DMS53 treated with DMSO at 0.1 percent for 48 hours (cell line): Measurements from ENCODE around the gene CAND2.
"Not testable (repeated sequence)": the region's sequence is repeated elsewhere in the genome, so short reads cannot be mapped to it uniquely, and the experiment has no call there.

Experiments used
- DNase-seq: peaks from one replicate; lab custom pipeline; 2025; ENCODE audit not compliant: unreplicated experiment; lab: John Stamatoyannopoulos, UW

CAND2 gene

DNA sequence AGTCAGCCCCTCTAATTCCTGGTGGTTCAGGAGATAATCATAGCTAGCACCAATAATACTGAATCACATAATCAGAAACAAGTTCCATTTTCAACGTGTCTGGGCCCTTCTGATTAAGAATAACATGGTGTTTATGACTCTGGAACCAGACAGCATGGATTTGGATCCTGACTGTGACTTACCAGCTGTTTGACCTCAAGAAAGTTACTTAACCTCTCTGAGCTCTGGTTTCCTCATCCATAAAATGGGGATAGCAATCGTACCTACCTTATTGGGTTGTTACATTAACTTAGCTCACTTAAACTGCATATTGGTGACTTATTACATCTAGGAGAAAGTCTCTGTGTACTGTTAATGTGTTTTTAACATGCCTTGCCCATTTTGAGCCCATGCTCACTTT lies 26.7 kb upstream of the CAND2 start:
- DNase-seq, result no peak

GRCh38 chr3:12771236-12771635 lies 25.2 kb upstream of the CAND2 start:
- no peak for DNase-seq

DNA sequence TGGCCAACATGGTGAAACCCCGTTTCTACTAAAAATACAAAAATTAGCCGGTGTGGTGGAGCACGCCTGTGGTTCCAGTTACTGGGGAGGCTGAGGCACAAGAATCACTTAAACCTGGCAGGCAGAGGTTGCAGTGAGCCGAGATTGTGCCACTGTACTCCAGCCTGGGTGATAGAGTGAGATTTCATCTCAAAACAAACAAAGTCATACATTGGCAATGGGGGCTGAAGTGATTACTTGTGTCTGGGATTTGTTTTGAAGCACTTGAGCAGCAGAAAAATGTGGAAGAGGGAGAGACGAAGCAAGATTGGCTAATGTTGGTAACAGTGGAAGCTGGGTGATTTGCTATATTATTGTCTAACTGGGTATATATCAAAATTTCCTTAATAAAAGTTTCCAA lies 24.0 kb upstream of the CAND2 start:
- DNase-seq, result no peak

- no peak for DNase-seq
Observed at GRCh38 chr3:12773030-12773709, 23.3 kb upstream of the CAND2 start.

GRCh38 chr3:12773710-12774086 lies 22.8 kb upstream of the CAND2 start:
- DNase-seq, result no peak

- no peak for DNase-seq
Observed at GRCh38 chr3:12774619-12775018, 21.9 kb upstream of the CAND2 start.

- no peak for DNase-seq
Observed at GRCh38 chr3:12775226-12775625, 21.3 kb upstream of the CAND2 start.

GRCh38 chr3:12775970-12776369 lies 20.5 kb upstream of the CAND2 start:
- DNase-seq, result not testable (repeated sequence)

- no peak for DNase-seq
Observed at GRCh38 chr3:12777171-12777570, 19.3 kb upstream of the CAND2 start.

DNA sequence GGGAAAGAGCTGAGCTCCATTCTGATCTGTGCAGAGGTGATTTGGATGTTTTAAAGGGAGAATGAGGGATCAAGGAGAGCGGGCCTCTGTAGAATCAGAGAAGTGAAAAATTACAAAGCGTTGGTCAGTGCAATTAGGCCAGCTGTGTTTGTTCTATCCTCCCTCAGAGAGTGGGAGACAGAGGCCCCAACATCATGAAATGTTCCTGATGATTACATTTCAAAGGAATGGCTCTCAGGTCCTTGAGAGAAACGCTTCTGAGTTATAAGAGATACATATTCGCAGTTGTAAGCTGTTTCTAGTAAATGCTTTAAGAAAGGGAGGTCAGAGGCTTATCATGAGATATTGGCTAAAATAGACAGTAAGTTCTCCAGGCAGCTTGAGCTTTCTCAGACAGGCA lies 15.7 kb upstream of the CAND2 start:
- no peak for DNase-seq

GRCh38 chr3:12782172-12782815 lies 14.2 kb upstream of the CAND2 start:
- DNase-seq, result no peak

DNA sequence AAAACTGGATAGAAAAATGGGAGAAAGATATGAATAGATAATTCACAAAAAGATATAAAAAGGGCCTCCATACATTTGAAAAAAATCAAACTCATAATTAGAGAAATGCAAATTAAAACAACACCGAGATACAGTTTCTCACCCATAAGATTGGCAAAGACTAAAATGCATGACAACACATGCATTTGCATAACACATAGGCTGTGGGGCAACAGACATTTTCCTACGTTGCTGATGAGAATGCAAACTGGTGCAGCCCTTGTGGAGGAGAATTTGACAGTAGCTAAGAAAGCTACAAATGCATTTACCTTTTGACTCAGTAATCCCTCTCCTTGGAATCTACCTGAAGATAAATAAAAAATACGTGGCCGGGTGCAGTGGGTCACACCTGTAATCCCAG lies 11.4 kb upstream of the CAND2 start:
- DNase-seq, result no peak

GRCh38 chr3:12787346-12787745 lies 9.1 kb upstream of the CAND2 start:
- not testable (repeated sequence) for DNase-seq

DNA sequence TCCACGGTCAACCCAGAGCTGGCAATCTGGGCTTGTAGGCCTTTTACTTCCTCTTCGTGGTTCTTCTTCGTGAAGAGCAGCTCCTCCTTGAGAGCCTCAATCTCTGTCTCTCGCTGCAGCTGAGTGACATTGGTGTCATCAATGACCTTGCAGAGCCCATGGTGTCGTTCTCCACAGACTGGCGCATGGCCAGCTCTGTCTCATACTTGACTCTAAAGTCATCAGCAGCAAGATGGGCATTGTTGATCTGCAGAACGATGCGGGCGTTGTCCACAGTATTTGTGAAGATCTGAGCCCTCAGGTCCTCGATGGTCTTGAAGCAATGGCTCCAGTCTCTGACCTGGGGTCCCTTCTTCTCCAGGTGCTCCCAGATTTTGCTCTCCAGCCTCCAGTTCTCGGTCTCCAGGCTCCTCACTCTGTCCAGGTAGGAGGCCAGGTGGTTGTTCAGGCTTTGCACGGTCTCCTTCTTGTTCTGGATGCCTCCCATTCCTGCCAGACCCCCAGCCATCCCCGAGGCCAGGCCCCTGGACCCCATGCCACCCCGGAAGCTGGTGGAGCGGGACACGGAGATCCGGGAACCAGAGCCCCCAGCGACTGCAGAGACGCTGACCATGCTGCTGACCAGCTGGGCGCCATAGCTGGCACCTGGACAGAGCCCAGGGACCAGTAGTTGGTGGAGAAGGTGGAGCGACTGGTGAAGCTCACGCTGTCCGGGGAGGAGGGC lies 8.4 kb upstream of the CAND2 start:
- not testable (repeated sequence) for DNase-seq

DNA sequence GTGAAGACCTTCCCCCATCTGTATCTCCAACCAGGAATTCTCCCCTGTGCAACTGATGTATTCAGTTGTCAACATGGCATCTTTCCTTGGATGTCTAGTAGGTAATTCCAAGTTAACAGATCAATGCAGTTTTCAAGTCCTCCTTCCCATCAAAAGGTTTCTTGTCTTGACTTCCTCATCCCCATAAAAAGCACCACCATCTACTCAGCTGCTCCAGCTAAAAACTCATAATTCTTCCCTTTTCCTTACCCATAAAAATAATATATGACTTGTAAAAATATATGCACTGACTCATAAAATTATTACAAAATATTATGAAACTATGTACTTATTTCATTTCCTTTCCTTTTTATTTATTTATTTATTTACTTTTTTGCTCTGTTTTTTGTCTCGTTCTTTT lies 5.0 kb upstream of the CAND2 start:
- DNase-seq, result no peak

DNA sequence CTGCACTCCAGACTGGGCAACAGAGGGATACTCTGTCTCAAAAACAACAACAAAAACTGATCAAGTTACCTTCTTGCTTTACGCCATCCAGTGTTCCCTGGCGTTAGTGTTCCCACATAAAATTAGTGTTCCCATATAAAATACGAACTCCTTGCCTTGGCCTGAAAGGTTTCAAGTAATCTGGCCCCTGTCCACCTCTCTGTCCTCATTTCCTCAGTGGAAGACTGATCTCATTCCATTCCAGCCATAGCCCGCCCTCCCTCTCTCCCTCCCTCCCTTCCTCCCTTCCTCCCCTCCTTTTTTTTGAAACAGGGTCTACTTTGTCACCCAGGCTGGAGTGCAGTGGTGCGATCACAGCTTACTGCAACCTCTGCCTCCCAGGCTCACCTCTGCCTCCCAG lies 2.8 kb upstream of the CAND2 start:
- no peak for DNase-seq

DNA sequence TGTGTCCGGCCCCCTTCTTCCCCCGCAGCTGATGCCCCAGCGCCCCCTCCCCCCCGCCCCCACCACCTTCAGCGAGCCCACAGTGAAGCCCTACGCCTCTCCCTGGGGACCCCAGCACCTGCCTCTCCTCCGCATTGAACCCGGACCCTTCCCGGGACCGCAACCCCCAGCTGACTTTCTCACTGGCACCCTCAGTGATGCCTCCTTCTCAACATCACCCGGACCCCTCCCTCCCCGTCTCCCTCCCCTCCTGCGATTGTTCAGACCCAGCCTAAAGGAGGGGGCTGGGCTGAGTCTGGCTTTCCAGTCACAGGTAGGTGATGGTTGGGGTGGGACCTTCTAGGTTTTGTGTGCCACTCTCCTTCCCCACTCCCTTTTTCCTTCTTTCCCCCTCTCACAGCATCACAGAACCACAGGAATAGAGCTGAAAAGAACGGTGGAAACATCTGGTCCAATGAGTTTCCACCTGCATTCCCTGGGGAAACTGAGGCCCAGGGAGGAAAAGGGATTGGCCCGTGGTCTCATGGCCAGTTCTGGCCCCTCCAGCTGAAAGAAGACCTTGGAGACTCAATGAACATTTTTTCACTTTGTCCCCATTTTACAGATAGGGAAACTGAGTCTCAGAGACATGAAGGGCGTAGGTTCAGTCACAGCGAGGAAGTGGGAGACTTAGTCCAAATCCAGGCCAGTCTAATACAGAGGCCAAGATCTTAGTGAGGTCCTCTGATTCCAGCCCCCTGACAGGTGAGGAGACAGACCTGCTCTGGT lies 828 bp downstream of the CAND2 start:
- no peak for DNase-seq

GRCh38 chr3:12797892-12798558 lies 1.5 kb downstream of the CAND2 start:
- no peak for DNase-seq

DNA sequence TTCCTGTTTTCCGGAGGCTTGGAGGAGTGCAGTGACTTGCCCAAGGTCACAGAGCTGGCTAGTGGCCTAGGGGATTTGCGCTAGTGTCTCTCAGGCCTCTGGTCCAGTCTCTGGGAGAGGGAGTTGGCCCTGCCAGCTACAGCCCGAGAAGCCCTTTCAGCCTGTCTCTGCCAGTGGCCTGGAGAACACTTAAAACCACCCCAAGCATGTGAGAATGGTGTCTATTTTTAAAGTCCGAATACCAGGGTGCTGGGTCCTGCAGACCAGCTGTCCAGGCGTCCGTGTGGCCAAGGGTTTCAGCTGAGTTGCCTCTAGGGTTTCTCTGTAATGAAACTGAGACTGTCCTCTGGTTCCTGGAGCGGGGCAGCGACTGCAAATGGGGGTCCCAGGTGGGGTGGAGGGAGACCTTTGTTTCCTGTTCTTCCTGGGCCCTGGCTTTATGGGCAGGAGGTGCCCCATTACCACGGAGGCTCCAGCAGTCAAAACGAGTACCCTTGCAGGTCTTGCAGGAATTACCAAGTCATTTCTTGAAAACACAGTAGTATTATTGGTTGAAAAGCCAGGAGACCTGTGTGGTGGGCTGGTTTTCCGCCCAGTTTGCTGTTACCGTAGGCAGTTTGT lies 2.2 kb downstream of the CAND2 start:
- DNase-seq, result no peak

GRCh38 chr3:12799525-12800440 lies 3.3 kb downstream of the CAND2 start:
- no peak for DNase-seq
